Measurements from ENCODE around the gene CARM1.

The CARM1 gene

DNA sequence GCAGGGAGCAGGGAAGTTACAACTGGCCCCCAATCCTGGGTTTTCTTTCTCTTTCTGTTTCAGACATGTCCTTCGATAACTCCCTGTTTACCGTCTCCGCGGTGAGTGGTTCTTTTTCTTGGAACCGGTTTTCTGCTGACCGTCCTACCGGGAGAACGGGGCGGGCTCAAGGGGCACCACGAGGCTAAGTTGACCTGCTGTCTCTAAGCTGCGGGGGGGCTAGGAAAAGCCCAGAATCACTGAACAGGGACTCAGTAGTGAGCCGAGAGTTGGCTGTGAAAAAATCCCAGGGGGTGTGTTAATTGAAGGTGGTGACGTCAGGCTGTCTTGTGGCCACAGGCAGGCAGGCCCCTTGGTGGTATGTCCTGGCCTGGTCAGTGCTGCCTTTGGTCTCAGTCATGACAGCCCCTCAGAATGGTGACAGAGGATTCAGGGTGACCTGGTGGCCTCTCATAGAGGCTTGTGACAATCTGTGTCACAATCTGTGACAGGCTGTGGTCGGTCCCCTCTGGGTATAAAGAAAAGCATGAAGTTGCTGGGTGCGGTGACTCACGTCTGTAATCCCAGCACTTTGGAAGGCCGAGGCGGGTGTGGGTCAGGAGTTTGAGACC is 8.1 kb upstream of the CARM1 start:
- H3K9ac ChIP-seq (ENCODE audit: low read depth, low read length, poor library complexity, severe bottlenecking), result no peak overlapping the region

DNA sequence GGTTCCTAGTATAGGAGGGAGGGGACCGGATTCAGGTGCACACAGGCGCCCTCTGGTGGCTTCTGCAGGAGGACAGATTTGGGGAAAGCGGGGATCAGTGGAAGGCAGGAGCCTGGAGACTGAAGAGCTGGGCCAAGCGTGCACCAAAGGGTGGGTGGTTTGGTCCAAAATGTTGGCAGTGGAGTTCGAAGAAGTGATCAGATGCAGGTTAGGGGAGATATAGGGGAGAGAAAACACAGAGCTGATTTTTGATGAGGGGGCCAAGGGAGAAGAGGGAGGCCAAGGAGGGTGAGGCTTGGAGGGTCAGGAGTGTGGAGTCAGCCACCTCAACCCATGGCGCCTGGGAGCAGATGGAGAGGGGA is 6.8 kb upstream of the CARM1 start:
- Histone ChIP-seq H4K20me1 (ENCODE audit: insufficient read depth, low read length, poor library complexity, severe bottlenecking) (no peaks in the 10 kb centered on the region), H3K36me3 (ENCODE audit: insufficient read depth, low read length) (no peaks in the 10 kb centered on the region), H3F3A (ENCODE audit: low read depth) (no peaks in the 10 kb centered on the region), H2AFZ (ENCODE audit: low read length) (peak overlapping the region; percentile 89), H3K4me1 (ENCODE audit: insufficient read depth, low read length, poor library complexity, severe bottlenecking) (no peaks in the 10 kb centered on the region), H3K9me3 (ENCODE audit: insufficient read depth, low read depth, low read length) (no peaks in the 10 kb centered on the region), H3K9ac (ENCODE audit: low read depth, low read length, poor library complexity, severe bottlenecking) (no peak overlapping the region), H3K27me3 (ENCODE audit: insufficient read depth, low read length, poor library complexity, severe bottlenecking) (no peaks in the 10 kb centered on the region), H3K4me2 (ENCODE audit: low read depth, low read length, poor library complexity, severe bottlenecking) (peak overlapping the region; percentile 60), H3K4me3 (ENCODE audit: low read length, poor library complexity, severe bottlenecking) (peak overlapping the region; percentile 28), H3K9me2 (replicated peaks; ENCODE audit: low read depth, low read length) (no peaks in the 10 kb centered on the region), H3K79me2 (ENCODE audit: insufficient read depth, low read length) (no peaks in the 10 kb centered on the region)
- TF ChIP-seq EZH2phosphoT487 (IDR thresholded peaks at IDR 0.05; ENCODE audit: borderline replicate concordance), result no peak
- TF ChIP-seq, protein P1, sequence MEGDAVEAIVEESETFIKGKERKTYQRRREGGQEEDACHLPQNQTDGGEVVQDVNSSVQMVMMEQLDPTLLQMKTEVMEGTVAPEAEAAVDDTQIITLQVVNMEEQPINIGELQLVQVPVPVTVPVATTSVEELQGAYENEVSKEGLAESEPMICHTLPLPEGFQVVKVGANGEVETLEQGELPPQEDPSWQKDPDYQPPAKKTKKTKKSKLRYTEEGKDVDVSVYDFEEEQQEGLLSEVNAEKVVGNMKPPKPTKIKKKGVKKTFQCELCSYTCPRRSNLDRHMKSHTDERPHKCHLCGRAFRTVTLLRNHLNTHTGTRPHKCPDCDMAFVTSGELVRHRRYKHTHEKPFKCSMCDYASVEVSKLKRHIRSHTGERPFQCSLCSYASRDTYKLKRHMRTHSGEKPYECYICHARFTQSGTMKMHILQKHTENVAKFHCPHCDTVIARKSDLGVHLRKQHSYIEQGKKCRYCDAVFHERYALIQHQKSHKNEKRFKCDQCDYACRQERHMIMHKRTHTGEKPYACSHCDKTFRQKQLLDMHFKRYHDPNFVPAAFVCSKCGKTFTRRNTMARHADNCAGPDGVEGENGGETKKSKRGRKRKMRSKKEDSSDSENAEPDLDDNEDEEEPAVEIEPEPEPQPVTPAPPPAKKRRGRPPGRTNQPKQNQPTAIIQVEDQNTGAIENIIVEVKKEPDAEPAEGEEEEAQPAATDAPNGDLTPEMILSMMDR (conservative IDR thresholded peaks at IDR 0.05; ENCODE audit: low read length), result peak; percentile 93

More for the DNA sequence above, 8.1 kb upstream of the CARM1 start:
- Histone ChIP-seq H3K27me3 (ENCODE audit: insufficient read depth, low read length, poor library complexity, severe bottlenecking) (no peaks in the 10 kb centered on the region), H3K9me3 (ENCODE audit: insufficient read depth, low read depth, low read length) (no peaks in the 10 kb centered on the region), H3K4me2 (ENCODE audit: low read depth, low read length, poor library complexity, severe bottlenecking) (no peak overlapping the region), H3K4me3 (ENCODE audit: low read length, poor library complexity, severe bottlenecking) (no peak overlapping the region), H3K36me3 (ENCODE audit: insufficient read depth, low read length) (no peaks in the 10 kb centered on the region), H3K79me2 (ENCODE audit: insufficient read depth, low read length) (no peaks in the 10 kb centered on the region), H3K9me2 (replicated peaks; ENCODE audit: low read depth, low read length) (no peaks in the 10 kb centered on the region), H2AFZ (ENCODE audit: low read length) (no peak overlapping the region), H4K20me1 (ENCODE audit: insufficient read depth, low read length, poor library complexity, severe bottlenecking) (no peaks in the 10 kb centered on the region), H3K4me1 (ENCODE audit: insufficient read depth, low read length, poor library complexity, severe bottlenecking) (no peaks in the 10 kb centered on the region), H3F3A (ENCODE audit: low read depth) (no peaks in the 10 kb centered on the region)
- no peak for TF ChIP-seq EZH2phosphoT487 (IDR thresholded peaks at IDR 0.05; ENCODE audit: borderline replicate concordance)
- TF ChIP-seq, protein P1 (conservative IDR thresholded peaks at IDR 0.05; ENCODE audit: low read length), result no peak

- H3F3A ChIP-seq (ENCODE audit: low read depth), result no peaks in the 10 kb centered on the region
- no peak overlapping the region for H2AFZ ChIP-seq (ENCODE audit: low read length)
- no peak for TF ChIP-seq EZH2phosphoT487 (IDR thresholded peaks at IDR 0.05; ENCODE audit: borderline replicate concordance)
- TF ChIP-seq, protein P1 (conservative IDR thresholded peaks at IDR 0.05; ENCODE audit: low read length), result no peak
- H3K36me3 ChIP-seq (ENCODE audit: insufficient read depth, low read length), result no peaks in the 10 kb centered on the region
- H3K9me3 ChIP-seq (ENCODE audit: insufficient read depth, low read depth, low read length), result no peaks in the 10 kb centered on the region
- no peaks in the 10 kb centered on the region for H4K20me1 ChIP-seq (ENCODE audit: insufficient read depth, low read length, poor library complexity, severe bottlenecking)
- H3K79me2 ChIP-seq (ENCODE audit: insufficient read depth, low read length), result no peaks in the 10 kb centered on the region
- H3K9ac ChIP-seq (ENCODE audit: low read depth, low read length, poor library complexity, severe bottlenecking), result no peak overlapping the region
- no peaks in the 10 kb centered on the region for H3K4me1 ChIP-seq (ENCODE audit: insufficient read depth, low read length, poor library complexity, severe bottlenecking)
- H3K4me3 ChIP-seq (ENCODE audit: low read length, poor library complexity, severe bottlenecking), result no peak overlapping the region
- H3K27me3 ChIP-seq (ENCODE audit: insufficient read depth, low read length, poor library complexity, severe bottlenecking), result no peaks in the 10 kb centered on the region
- no peak overlapping the region for H3K4me2 ChIP-seq (ENCODE audit: low read depth, low read length, poor library complexity, severe bottlenecking)
- H3K9me2 ChIP-seq (replicated peaks; ENCODE audit: low read depth, low read length), result no peaks in the 10 kb centered on the region
Measured at GRCh38 chr19:10866495-10866894, 4.9 kb upstream of the CARM1 start.
